WTC11 (cell line): ENCODE results near the gene OCA2. TPM values are rescaled to one million over a fixed set of nuclear protein-coding genes. Genes with fewer than 3 reads are reported as not detected.

Source experiments
- ATAC-seq: fragments of 200-7000 bp; cut with Tn5 transposase; 2 replicates; pipeline ENCODE4 v1.10.0; 2021; ENCODE audit warnings: mild to moderate bottlenecking, moderate library complexity
- CTCF ChIA-PET: fragments of 300-600 bp; sonication (Branson Sonifier 250); formaldehyde crosslinking; loops from one replicate; lab custom pipeline; 2021; ENCODE audit warnings: antibody characterized with exemption; lab: Charles Lee
- POLR2A ChIA-PET: fragments of 350-600 bp; sonication (Branson Sonifier 250); formaldehyde crosslinking; loops from one replicate; lab custom pipeline; 2021; ENCODE audit warnings: antibody characterized with exemption; lab: Charles Lee
- DNase-seq: peaks from one replicate; pipeline ENCODE4 v3.0.0; 2021; ENCODE audit warnings: low spot score
- H3K27ac Mint-ChIP-seq: 2 replicates; pipeline ENCODE4 v1.8.0; 2021; ENCODE audit warnings: mixed read lengths
- H3K27me3 Mint-ChIP-seq: 2 replicates; pipeline ENCODE4 v1.8.0; 2021; ENCODE audit warnings: low read depth, mild to moderate bottlenecking, moderate library complexity, mixed read lengths
- H3K36me3 Mint-ChIP-seq: 2 replicates; pipeline ENCODE4 v1.8.0; 2021; ENCODE audit warnings: mixed read lengths
- H3K4me1 Mint-ChIP-seq: 2 replicates; pipeline ENCODE4 v1.8.0; 2022; ENCODE audit warnings: mixed read lengths
- H3K4me3 Mint-ChIP-seq: 2 replicates; pipeline ENCODE4 v1.8.0; 2021; ENCODE audit warnings: mild to moderate bottlenecking, moderate library complexity, mixed read lengths
- H3K9me3 Mint-ChIP-seq: 2 replicates; pipeline ENCODE4 v1.8.0; 2021; ENCODE audit warnings: mixed read lengths
- AFF4 ChIP-seq: sonication (generic); formaldehyde crosslinking; IDR thresholded peaks from 2 replicates; pipeline ENCODE4 v1.8.1; 2023; ENCODE audit warnings: mild to moderate bottlenecking, missing genetic modification reagents, borderline replicate concordance
- CBFB ChIP-seq: sonication (generic); formaldehyde crosslinking; IDR thresholded peaks from 2 replicates; pipeline ENCODE4 v1.8.1; 2022; ENCODE audit warnings: mild to moderate bottlenecking, low read depth, missing genetic modification reagents
- MYBL2 ChIP-seq: sonication (generic); formaldehyde crosslinking; IDR thresholded peaks from 2 replicates; pipeline ENCODE4 v1.8.1; 2023; ENCODE audit warnings: mild to moderate bottlenecking, moderate library complexity, missing genetic modification reagents
- NR2C2 ChIP-seq: sonication (generic); formaldehyde crosslinking; IDR thresholded peaks from 2 replicates; pipeline ENCODE4 v1.8.0; 2022; ENCODE audit warnings: mild to moderate bottlenecking, missing genetic modification reagents
- SMAD4 ChIP-seq: sonication (generic); formaldehyde crosslinking; IDR thresholded peaks from 2 replicates; pipeline ENCODE4 v1.8.0; 2022; ENCODE audit warnings: mild to moderate bottlenecking, missing genetic modification reagents
- SOX15 ChIP-seq: fragments of 250-450 bp; sonication (Bioruptor Pico); IDR thresholded peaks from 2 replicates; pipeline ENCODE4 v1.9.0; 2021; ENCODE audit warnings: mild to moderate bottlenecking
- STAT6 ChIP-seq: sonication (generic); formaldehyde crosslinking; conservative IDR thresholded peaks from 2 replicates; pipeline ENCODE4 v1.8.1; 2023; ENCODE audit warnings: mild to moderate bottlenecking, low read depth, missing genetic modification reagents, moderate library complexity
- ZNF138 ChIP-seq: sonication (generic); formaldehyde crosslinking; conservative IDR thresholded peaks from 2 replicates; pipeline ENCODE4 v1.8.1; 2022; ENCODE audit warnings: mild to moderate bottlenecking, moderate library complexity, missing genetic modification reagents
- ZNF219 ChIP-seq: sonication (generic); formaldehyde crosslinking; IDR thresholded peaks from 2 replicates; pipeline ENCODE4 v1.8.0; 2023; ENCODE audit warnings: missing genetic modification reagents, mild to moderate bottlenecking, borderline replicate concordance
- ZNF416 ChIP-seq: fragments of 250-450 bp; sonication (Bioruptor Pico); IDR thresholded peaks from 2 replicates; pipeline ENCODE4 v1.9.0; 2021; ENCODE audit warnings: mild to moderate bottlenecking, inconsistent platforms
- total RNA-seq: library from RNA; stranded (reverse); gene quantifications from 3 replicates; pipeline ENCODE4 v1.2.3, GENCODE V29; 2021
- TF ChIP-seq, protein P1 (sequence below): sonication (generic); formaldehyde crosslinking; IDR thresholded peaks from 2 replicates; pipeline ENCODE4 v1.8.1; 2023; ENCODE audit warnings: mild to moderate bottlenecking, moderate library complexity, missing genetic modification reagents
- TF ChIP-seq, protein P2 (sequence below): sonication (generic); formaldehyde crosslinking; IDR thresholded peaks from 2 replicates; pipeline ENCODE4 v1.8.0; 2023; ENCODE audit warnings: missing genetic modification reagents, mild to moderate bottlenecking, borderline replicate concordance
- TF ChIP-seq, protein P3 (sequence below): sonication (generic); formaldehyde crosslinking; IDR thresholded peaks from 2 replicates; pipeline ENCODE4 v1.8.1; 2022; ENCODE audit warnings: mild to moderate bottlenecking, moderate library complexity, missing genetic modification reagents

OCA2 gene
- total RNA-seq, 1 experiment from 2014 or later = 0.39 TPM

DNA sequence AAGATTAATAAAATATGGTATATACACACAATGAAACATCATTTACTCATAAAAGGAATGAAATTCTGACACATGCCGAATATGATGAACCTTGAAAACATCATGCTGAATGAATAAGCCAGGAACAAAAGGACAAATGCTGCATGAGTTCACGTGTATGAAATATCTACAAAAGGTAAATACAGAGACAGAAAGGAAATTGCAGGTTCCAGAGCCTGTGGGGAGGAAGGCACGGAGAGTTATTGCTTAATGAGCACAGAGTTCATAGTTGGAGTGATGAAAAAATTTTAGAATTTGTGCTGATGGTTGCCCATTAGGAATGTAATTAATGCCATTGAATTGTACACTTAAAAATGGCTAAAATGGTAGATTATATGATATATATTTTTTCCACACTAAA is 49.5 kb downstream of the OCA2 start (continued):
- TF ChIP-seq AFF4 (CRISPR knock-in tag) = no peak

- DNase-seq = no peak
- no peak overlapping the region for H3K4me3 Mint-ChIP-seq
- POLR2A ChIA-PET = no interaction called here
- TF ChIP-seq SOX15 (CRISPR knock-in tag) (no peak), STAT6 (CRISPR knock-in tag) (no peak), MYBL2 (CRISPR knock-in tag) (no peak), AFF4 (CRISPR knock-in tag) (no peak), ZNF138 (no peak)
- TF ChIP-seq, protein P1, sequence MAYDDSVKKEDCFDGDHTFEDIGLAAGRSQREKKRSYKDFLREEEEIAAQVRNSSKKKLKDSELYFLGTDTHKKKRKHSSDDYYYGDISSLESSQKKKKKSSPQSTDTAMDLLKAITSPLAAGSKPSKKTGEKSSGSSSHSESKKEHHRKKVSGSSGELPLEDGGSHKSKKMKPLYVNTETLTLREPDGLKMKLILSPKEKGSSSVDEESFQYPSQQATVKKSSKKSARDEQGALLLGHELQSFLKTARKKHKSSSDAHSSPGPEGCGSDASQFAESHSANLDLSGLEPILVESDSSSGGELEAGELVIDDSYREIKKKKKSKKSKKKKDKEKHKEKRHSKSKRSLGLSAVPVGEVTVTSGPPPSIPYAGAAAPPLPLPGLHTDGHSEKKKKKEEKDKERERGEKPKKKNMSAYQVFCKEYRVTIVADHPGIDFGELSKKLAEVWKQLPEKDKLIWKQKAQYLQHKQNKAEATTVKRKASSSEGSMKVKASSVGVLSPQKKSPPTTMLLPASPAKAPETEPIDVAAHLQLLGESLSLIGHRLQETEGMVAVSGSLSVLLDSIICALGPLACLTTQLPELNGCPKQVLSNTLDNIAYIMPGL = no peak
- TF ChIP-seq, all 79 proteins: peak for 0
- Mint-ChIP-seq H3K9me3 (peaks cover 24% of the 10 kb centered on the region), H3K27ac (no peak overlapping the region), H3K27me3 (no peaks in the 10 kb centered on the region), H3K4me1 (no peaks in the 10 kb centered on the region), H3K36me3 (peaks cover 4% of the 10 kb centered on the region; the same call in 1 of the 2 replicates)
- ATAC-seq = no peak
- CTCF ChIA-PET = interaction anchor here (0.9 to 2.1 kb wide), 2 partner anchors 26 to 27 kb away, joined by 3 to 14 read pairs; no protein-coding TSS in a partner anchor
These were observed 51.8 kb downstream of the OCA2 start for GRCh38 chr15:28047277-28047676.

GRCh38 chr15:28044121-28044672 is 54.9 kb downstream of the OCA2 start:
- Mint-ChIP-seq H3K4me3 (no peak overlapping the region), H3K27me3 (no peaks in the 10 kb centered on the region), H3K36me3 (peaks cover 4% of the 10 kb centered on the region; the same call in 1 of the 2 replicates), H3K27ac (no peak overlapping the region), H3K9me3 (peaks cover 24% of the 10 kb centered on the region), H3K4me1 (no peaks in the 10 kb centered on the region)
- ChIA-PET POLR2A (no interaction called here), CTCF (interaction anchor here (1.0 to 1.2 kb wide), 2 partner anchors 23 to 363 kb away, joined by 3 to 7 read pairs; no protein-coding TSS in a partner anchor)
- no peak for DNase-seq
- ATAC-seq = no peak
- TF ChIP-seq CBFB (CRISPR knock-in tag) = no peak
- TF ChIP-seq, protein P2, sequence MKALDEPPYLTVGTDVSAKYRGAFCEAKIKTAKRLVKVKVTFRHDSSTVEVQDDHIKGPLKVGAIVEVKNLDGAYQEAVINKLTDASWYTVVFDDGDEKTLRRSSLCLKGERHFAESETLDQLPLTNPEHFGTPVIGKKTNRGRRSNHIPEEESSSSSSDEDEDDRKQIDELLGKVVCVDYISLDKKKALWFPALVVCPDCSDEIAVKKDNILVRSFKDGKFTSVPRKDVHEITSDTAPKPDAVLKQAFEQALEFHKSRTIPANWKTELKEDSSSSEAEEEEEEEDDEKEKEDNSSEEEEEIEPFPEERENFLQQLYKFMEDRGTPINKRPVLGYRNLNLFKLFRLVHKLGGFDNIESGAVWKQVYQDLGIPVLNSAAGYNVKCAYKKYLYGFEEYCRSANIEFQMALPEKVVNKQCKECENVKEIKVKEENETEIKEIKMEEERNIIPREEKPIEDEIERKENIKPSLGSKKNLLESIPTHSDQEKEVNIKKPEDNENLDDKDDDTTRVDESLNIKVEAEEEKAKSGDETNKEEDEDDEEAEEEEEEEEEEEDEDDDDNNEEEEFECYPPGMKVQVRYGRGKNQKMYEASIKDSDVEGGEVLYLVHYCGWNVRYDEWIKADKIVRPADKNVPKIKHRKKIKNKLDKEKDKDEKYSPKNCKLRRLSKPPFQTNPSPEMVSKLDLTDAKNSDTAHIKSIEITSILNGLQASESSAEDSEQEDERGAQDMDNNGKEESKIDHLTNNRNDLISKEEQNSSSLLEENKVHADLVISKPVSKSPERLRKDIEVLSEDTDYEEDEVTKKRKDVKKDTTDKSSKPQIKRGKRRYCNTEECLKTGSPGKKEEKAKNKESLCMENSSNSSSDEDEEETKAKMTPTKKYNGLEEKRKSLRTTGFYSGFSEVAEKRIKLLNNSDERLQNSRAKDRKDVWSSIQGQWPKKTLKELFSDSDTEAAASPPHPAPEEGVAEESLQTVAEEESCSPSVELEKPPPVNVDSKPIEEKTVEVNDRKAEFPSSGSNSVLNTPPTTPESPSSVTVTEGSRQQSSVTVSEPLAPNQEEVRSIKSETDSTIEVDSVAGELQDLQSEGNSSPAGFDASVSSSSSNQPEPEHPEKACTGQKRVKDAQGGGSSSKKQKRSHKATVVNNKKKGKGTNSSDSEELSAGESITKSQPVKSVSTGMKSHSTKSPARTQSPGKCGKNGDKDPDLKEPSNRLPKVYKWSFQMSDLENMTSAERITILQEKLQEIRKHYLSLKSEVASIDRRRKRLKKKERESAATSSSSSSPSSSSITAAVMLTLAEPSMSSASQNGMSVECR (CRISPR knock-in tag) = no peak
- TF ChIP-seq NR2C2 (CRISPR knock-in tag) = no peak
- TF ChIP-seq, protein P3, sequence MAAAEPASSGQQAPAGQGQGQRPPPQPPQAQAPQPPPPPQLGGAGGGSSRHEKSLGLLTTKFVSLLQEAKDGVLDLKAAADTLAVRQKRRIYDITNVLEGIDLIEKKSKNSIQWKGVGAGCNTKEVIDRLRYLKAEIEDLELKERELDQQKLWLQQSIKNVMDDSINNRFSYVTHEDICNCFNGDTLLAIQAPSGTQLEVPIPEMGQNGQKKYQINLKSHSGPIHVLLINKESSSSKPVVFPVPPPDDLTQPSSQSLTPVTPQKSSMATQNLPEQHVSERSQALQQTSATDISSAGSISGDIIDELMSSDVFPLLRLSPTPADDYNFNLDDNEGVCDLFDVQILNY = no peak
- TF ChIP-seq ZNF416 (CRISPR knock-in tag) = no peak
- no peak for TF ChIP-seq ZNF219 (CRISPR knock-in tag)
- no peak for TF ChIP-seq SMAD4 (CRISPR knock-in tag)
